GM23338 (cell line): ENCODE results near the gene AKAP1.

Source experiments
- CTCF ChIP-seq, 2 experiments: fragments of 200-600 bp in 1 of 2; sonication (generic) in 1 of 2; conservative IDR thresholded peaks; 2 replicates each; pipeline versions ENCODE4 v1.5.1 to v1.6.1; 2016 to 2017; ENCODE audit warnings: antibody characterized with exemption in 2 of 2, low read depth in 2 of 2, mild to moderate bottlenecking in 2 of 2, moderate library complexity in 1 of 2
- EZH2 ChIP-seq: fragments of 200-600 bp; sonication (generic); IDR thresholded peaks from one replicate; pipeline ENCODE4 v1.8.0; 2017; ENCODE audit warnings: antibody characterized with exemption, mild to moderate bottlenecking, low read depth; ENCODE audit not compliant: unreplicated experiment

GRCh38 chr17:57040571-57040970, 44.5 kb upstream of the AKAP1 start:
- TF ChIP-seq CTCF (conservative IDR thresholded peaks at IDR 0.05; ENCODE audit: low read depth in 2 of 2) (no peak), EZH2 (no peak)
